HG02623 (cell line): ENCODE measurements around the gene OR4X1.
"Not testable (repeated sequence)": the region's sequence is repeated elsewhere in the genome, so short reads cannot be mapped to it uniquely, and the experiment has no call there.

Source experiments
- ATAC-seq: cut with Tn5 transposase; IDR thresholded peaks from one replicate; pipeline ENCODE4 v1.9.1; 2021; ENCODE audit warnings: moderate library complexity; ENCODE audit not compliant: unreplicated experiment

The OR4X1 gene

GRCh38 chr11:48263423-48263911 is at the start of gene OR4X1:
Gene OR4X1 (plus strand): TSS chr11:48263861. CDS start chr11:48263861, 0 bp downstream.
- ATAC-seq = no peak

GRCh38 chr11:48216510-48216909 is 47.2 kb upstream of the OR4X1 start, which contains the start of gene OR4B1:
Gene OR4B1 (plus strand): TSS chr11:48216810. CDS start chr11:48216810, 0 bp downstream.
- ATAC-seq = no peak

GRCh38 chr11:48228761-48229160 is 34.9 kb upstream of the OR4X1 start:
- ATAC-seq = no peak

GRCh38 chr11:48230057-48230456 is 33.6 kb upstream of the OR4X1 start:
- ATAC-seq = not testable (repeated sequence)

GRCh38 chr11:48237727-48238126 is 25.9 kb upstream of the OR4X1 start:
- ATAC-seq = no peak

- ATAC-seq = no peak
Observed at GRCh38 chr11:48242501-48242900, 21.2 kb upstream of the OR4X1 start.

GRCh38 chr11:48244804-48245203 is 18.9 kb upstream of the OR4X1 start, which contains the start of gene OR4X2:
Gene OR4X2 (plus strand): TSS chr11:48245104. CDS start chr11:48245104, 0 bp downstream.
- ATAC-seq = no peak

GRCh38 chr11:48248902-48249301 is 14.8 kb upstream of the OR4X1 start:
- no peak for ATAC-seq

- ATAC-seq = no peak
Observed at GRCh38 chr11:48261600-48261999, 2.1 kb upstream of the OR4X1 start.

- ATAC-seq = no peak
Observed at GRCh38 chr11:48270621-48271020, 7.0 kb downstream of the OR4X1 start.

- no peak for ATAC-seq
Observed at GRCh38 chr11:48272606-48273005, 8.9 kb downstream of the OR4X1 start.

GRCh38 chr11:48305923-48306322 is 42.3 kb downstream of the OR4X1 start, which contains the start of gene OR4S1:
Gene OR4S1 (plus strand): TSS chr11:48306223. CDS start chr11:48306223, 0 bp downstream.
- no peak for ATAC-seq

GRCh38 chr11:48307760-48308386 is 44.2 kb downstream of the OR4X1 start:
- ATAC-seq = peak; percentile 95

GRCh38 chr11:48313590-48313989 is 49.9 kb downstream of the OR4X1 start:
- not testable (repeated sequence) for ATAC-seq
